GM21786 (cell line): Measurements from ENCODE around the gene ZNF236.

Experiments used
- ATAC-seq: cut with Tn5 transposase; IDR thresholded peaks from one replicate; pipeline ENCODE4 v1.9.1; 2021; ENCODE audit not compliant: unreplicated experiment

ZNF236 gene

DNA sequence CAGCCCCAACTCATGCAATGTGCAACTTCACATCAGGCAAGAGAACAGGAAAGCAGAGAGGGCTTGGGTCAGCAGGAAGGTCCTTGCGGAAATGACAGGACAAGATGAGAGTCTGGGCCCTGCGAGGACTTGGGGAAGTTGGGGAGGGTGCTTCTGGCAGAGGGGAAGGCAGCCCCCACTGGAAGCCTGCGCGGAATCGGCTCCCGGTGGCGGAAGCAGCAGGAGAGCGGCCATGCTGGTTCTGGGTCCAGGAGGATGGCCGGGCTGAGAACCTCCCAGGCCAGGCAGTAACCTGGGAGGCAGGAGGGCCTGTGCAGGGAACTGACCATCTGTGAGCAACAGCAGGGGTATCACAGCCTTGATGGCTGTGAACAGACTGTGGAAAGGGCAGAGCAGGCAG is 197.3 kb downstream of the ZNF236 start:
- ATAC-seq, result no peak
